Ishikawa (cell line): Measurements from ENCODE around the gene PPIL3.

Experiments
- FOXM1 ChIP-seq: IDR thresholded peaks from 2 replicates; pipeline ENCODE4 v1.6.1; 2012; ENCODE audit warnings: low read depth, borderline replicate concordance
- TCF12 ChIP-seq: IDR thresholded peaks from 2 replicates; pipeline ENCODE4 v1.6.1; 2012; ENCODE audit warnings: low read depth
- TF ChIP-seq, protein P1 (sequence below): IDR thresholded peaks from 2 replicates; pipeline ENCODE4 v1.6.1; 2012; ENCODE audit warnings: low read depth, mild to moderate bottlenecking

DNA sequence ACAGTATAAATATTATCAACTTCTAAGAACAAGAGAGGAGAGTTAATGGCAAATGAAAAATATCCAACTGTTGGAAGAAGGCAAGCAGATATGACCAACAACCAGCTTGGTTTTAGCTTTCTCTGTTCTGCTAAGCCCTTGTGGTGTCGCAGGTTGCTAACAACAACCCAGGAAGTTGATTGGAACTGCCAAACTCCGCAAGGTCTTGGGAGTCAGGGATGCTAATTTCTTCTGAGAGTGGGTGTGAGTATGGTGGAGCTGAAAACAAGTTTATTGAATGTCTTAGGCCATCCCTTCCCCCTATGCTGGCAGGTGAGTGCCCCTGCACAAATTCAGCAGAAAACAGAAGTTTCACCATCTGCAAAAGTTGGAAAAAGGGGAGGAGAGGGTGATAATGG is 59.6 kb downstream of the PPIL3 start:
- TF ChIP-seq TCF12 (no peak), FOXM1 (no peak)
- TF ChIP-seq, protein P1, sequence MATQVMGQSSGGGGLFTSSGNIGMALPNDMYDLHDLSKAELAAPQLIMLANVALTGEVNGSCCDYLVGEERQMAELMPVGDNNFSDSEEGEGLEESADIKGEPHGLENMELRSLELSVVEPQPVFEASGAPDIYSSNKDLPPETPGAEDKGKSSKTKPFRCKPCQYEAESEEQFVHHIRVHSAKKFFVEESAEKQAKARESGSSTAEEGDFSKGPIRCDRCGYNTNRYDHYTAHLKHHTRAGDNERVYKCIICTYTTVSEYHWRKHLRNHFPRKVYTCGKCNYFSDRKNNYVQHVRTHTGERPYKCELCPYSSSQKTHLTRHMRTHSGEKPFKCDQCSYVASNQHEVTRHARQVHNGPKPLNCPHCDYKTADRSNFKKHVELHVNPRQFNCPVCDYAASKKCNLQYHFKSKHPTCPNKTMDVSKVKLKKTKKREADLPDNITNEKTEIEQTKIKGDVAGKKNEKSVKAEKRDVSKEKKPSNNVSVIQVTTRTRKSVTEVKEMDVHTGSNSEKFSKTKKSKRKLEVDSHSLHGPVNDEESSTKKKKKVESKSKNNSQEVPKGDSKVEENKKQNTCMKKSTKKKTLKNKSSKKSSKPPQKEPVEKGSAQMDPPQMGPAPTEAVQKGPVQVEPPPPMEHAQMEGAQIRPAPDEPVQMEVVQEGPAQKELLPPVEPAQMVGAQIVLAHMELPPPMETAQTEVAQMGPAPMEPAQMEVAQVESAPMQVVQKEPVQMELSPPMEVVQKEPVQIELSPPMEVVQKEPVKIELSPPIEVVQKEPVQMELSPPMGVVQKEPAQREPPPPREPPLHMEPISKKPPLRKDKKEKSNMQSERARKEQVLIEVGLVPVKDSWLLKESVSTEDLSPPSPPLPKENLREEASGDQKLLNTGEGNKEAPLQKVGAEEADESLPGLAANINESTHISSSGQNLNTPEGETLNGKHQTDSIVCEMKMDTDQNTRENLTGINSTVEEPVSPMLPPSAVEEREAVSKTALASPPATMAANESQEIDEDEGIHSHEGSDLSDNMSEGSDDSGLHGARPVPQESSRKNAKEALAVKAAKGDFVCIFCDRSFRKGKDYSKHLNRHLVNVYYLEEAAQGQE, result no peak
